NCI-H524 (cell line): Measurements from ENCODE around the gene USP5.

Experiments used
- DNase-seq, 2 experiments: peaks; one replicate each; lab custom pipeline; 2025; lab: John Stamatoyannopoulos, UW

USP5 gene

DNA sequence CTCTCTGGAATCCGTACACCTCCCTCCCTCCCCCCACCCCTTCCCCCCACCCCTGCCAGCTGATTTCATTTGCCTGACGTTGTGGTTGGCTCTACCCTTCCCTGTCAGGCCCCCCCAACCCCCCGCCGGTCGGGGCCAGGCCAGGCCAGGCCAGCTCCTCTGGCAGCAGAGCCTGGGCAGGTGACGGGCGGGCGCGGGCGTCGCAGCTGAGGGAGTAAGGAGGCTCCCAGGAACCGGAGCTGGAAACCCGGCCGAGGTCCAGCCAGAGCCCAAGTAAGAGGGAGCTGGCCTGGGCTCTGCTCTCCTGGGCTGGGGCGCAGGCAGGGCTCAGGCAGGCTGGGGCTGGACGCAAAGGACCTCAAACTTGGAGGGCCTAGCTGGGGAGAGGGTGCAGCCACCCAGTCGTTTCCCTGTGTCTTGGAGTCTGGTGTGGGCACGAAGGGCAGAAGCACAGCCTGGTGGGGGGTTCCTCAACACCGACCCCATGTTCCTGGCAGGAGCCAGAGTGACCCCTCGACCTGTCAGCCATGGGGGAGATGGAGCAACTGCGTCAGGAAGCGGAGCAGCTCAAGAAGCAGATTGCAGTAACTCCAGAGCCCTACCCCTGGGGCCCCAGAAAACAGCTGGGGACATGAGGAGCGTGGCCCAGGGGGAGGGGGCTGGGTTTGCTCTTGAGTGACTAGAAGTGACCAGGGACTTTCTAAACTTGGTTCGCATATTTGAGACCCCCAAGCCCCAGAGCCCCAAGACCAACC lies 11.0 kb upstream of the USP5 start, which contains the start of gene GNB3:
TSS of gene GNB3 (plus strand) at position 165 of the 755 bp plus-strand sequence. CDS start at position 528, 363 bp downstream.
- peak in 1 of 2 experiments; percentile 50 for DNase-seq

DNA sequence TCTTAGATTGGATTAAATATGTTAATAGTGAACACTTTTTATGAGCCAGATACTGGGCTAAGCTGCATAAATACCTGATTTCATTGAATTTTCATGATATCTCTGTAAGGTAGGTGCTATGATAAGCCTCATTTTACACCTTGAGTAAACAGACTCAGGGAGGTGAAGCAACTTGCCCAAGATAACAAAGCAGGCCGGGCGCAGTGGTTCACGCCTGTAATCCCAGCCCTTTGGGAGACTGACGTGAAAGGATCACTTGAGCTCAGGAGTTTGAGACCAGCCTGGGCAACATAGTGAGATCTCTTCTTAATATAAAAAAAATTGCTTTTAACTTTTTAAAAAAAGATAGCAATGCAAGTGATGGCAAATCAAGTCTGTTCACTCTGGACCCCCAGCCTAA lies 9.9 kb upstream of the USP5 start:
- no peak for DNase-seq

DNA sequence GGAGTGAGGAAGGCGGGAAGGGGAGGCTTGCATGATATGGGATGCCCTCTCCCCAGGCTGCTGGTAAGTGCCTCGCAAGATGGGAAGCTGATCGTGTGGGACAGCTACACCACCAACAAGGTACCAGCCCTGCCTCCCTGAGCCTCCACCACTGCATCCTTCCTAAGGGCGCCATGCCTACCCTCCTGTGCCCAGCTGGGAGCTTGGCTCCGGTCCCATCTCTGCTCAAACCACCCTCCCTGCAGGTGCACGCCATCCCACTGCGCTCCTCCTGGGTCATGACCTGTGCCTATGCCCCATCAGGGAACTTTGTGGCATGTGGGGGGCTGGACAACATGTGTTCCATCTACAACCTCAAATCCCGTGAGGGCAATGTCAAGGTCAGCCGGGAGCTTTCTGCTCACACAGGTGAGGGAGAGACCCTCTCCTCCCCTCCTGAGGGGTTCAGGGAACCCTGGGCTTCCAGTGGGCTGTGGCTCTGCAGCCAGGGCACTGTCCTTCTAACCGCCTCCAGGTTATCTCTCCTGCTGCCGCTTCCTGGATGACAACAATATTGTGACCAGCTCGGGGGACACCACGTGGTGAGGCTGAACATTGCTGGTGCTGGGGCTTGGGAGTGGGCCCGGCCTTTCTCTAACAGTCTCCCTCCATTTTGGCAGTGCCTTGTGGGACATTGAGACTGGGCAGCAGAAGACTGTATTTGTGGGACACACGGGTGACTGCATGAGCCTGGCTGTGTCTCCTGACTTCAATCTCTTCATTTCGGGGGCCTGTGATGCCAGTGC lies 8.6 kb upstream of the USP5 start:
- no peak for DNase-seq

DNA sequence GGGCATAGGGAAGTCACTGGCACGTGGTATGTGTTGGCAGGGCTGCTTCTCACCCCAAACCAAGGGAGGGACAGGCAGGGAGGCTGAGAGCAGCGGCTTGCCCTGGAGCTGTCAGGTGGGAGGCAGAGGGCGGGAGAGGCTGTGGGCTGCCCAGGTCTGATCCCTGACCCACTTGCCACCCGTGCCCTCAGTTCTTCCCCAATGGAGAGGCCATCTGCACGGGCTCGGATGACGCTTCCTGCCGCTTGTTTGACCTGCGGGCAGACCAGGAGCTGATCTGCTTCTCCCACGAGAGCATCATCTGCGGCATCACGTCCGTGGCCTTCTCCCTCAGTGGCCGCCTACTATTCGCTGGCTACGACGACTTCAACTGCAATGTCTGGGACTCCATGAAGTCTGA lies 6.6 kb upstream of the USP5 start:
- no peak for DNase-seq

DNA sequence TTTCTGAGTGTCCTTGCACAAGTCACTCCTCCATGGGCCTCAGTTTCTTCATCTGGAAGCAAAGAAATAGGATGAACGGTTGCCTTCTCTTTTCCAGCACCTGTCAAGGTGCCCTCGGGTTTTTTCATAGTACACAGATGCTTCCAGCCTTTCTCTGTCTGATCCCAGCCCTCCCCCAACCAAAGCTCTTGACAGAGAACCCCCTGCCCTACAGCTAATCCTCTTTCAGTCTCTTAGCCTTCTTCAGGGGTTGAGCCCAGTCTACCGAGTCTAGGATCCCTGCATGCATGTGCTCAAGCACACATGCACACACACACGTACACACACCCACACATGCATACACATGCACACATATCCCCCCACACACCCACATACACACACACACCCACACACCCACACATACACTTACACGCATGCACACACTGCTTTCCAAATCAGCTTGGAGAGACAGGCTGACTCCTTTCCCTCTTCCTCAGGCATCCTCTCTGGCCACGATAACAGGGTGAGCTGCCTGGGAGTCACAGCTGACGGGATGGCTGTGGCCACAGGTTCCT lies 5.6 kb upstream of the USP5 start:
- peak in 1 of 2 experiments; percentile 57 for DNase-seq

DNA sequence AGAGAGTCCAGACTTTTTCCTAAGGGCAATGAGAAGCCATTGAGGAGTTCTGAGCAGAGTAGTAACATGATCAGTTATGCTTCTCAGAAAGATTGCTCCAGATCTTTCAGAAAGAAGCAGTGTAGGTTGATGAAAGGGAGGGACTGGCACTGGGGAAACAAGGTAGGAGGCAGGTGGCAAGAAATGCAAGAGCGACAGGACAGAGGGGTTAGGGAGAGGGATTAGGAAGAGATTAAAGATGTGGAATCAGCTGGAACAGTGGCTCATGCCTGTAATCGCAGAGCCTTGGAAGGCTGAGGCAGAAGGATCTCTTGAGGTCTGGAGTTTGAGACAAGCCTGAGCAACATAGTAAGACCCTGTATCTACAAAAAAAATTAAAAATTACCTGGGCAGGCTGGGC lies 4.3 kb upstream of the USP5 start:
- peak; percentile 26 to 65 for DNase-seq

GRCh38 chr12:6849427-6849826 lies 2.5 kb upstream of the USP5 start:
- DNase-seq = no peak

- no peak for DNase-seq
Measured at GRCh38 chr12:6849976-6850560, 1.9 kb upstream of the USP5 start.

DNA sequence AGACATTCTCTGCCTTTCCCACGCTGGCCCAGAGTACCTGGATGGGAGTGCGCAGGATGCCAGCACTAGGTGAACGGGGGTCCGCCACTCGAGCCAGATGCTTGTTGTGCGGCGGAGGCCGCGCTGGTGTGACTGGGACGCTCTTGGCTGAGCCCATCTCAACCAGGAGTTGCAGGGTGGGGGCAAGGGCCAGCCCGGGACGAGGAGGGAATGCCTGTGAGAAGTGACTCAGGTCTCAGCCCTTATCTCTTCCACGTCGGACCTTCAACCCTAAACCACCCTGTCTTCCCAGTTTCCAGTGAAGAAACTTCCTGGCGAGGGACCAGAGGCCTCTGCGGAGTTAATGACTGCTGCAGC lies 1.2 kb upstream of the USP5 start:
- DNase-seq = no peak

DNA sequence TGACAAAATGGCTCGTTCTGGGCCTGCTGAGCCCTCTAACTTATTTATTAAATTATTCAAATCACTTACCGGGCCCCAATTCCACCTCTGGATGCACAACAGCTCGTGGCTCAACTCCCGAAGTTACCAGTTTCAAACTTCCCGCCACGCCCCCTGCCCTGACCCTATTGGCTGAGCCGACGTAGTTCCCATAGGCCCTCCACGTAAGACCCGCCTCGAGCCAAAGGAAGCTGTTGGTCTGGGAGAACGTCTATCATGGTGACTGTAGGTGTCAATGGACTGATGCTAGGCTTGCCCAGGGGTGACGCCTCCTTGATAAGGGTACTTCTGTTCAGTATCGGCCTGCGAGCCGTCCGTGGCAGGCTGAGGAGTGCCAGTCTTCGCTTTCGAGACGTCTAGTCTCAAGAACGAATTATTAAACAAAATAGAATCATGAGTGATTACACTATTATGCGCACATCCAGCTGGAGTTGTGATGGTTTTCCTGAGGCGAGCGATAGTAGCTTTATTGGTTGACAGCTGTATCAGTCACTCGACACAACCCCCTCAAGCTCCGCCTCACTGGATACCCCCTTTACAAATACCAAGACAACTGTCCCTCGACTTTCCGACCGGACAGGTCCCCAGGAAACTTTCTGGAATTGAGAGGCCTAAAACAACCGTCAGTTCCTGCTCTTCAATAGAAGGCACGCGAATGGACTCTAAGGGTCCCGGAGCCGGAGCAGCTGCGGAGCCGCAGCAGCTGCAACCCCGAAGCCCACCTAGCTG lies 613 bp upstream of the USP5 start, which contains the start of gene CDCA3:
TSS of gene CDCA3 (minus strand) at position 134 of the 768 bp plus-strand sequence. CDS start 334 bp downstream, outside the sequence.
- DNase-seq = peak; percentile 94 to 96

GRCh38 chr12:6852651-6853354 lies 853 bp downstream of the USP5 start:
- peak in 1 of 2 experiments; percentile 43 for DNase-seq

- DNase-seq = no peak
Measured at GRCh38 chr12:6853626-6854025, 1.7 kb downstream of the USP5 start.

- DNase-seq = no peak
Measured at GRCh38 chr12:6854036-6854435, 2.1 kb downstream of the USP5 start.

GRCh38 chr12:6855322-6855721 lies 3.4 kb downstream of the USP5 start:
- DNase-seq = no peak

DNA sequence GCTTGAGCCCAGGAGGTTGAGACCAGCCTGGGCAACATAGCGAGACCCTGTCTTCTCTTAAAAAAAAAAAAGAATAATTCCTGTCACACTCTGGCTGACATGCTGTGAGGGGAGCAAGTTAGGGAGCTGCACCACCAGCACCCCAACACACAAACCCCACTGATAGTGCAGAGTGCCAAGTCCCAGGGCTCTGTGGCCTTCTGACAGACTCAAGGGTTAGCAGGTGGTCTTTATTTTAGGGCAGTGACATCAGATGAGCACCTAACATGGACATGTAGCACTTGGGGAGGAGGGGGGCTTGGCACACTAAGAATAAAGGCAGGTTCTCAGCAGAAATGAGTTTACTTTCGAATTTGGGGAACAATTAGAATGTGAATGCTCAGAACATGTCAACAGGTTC lies 6.8 kb downstream of the USP5 start:
- DNase-seq = no peak

- no peak for DNase-seq
Measured at GRCh38 chr12:6860116-6860515, 8.2 kb downstream of the USP5 start.

DNA sequence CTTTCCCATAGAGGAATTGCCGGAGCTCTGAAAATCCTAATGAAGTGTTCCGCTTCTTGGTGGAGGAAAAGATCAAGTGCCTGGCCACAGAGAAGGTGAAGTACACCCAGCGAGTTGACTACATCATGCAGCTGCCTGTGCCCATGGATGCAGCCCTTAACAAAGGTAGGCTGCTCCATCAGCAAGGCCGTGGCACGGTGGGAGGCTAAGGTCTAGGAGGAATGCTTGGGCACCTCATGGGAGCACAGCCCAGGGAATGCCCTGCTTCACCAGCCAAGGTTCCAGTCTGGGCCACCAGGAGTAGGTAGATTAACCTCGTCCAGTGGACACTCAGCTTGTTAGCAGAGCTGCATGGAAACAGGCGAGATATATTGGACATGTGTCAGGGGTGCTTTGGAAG lies 9.0 kb downstream of the USP5 start:
- DNase-seq = no peak

- no peak for DNase-seq
Measured at GRCh38 chr12:6861391-6861790, 9.4 kb downstream of the USP5 start.

DNA sequence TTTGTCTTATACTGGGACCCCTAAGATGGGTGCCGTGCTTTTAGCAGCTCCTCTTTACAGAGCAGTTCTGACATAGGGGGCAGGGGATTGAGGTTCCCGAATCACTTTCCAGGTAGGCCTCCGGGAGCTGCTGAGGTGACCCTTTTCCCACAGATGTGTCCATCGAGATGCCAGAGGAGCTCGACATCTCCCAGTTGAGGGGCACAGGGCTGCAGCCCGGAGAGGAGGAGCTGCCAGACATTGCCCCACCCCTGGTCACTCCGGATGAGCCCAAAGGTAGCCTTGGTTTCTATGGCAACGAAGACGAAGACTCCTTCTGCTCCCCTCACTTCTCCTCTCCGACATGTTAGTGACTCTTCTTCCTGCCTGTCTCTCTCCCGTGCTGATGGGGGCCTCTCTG lies 11.1 kb downstream of the USP5 start:
- DNase-seq = no peak

DNA sequence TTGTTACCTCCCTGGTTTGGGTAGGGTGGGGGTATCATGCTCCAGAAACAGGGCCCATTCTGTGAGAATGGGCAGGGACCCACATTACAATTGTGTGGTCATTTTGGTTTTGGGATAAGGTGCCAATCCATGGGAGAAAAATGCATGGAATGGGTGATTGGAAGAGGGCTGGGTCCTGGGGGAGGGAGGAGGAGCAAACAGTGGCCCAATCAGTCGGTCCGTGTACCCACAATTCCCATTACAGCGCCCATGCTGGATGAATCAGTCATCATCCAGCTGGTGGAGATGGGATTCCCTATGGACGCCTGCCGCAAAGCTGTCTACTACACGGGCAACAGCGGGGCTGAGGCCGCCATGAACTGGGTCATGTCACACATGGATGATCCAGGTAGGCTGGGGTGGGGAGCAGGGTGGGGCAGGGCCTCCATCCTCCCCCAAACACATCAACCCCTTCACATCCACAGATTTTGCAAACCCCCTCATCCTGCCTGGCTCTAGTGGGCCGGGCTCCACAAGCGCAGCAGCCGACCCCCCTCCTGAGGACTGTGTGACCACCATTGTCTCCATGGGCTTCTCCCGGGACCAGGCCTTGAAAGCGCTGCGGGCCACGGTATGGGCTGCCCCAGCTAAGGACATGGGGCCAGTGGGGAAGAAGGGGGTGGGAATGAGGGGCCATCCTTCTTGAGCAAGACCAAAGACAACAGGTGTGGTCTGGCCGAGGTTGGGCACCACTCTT lies 11.8 kb downstream of the USP5 start:
- no peak for DNase-seq
